Heart left ventricle (tissue), 16 donors: ENCODE measurements around the gene NFAT5. TPM values are rescaled to one million over a fixed set of nuclear protein-coding genes. Genes with fewer than 3 reads are reported as not detected.

Experiments
- ATAC-seq, 4 donors: fragments of 200-7000 bp; cut with Tn5 transposase; one replicate each; pipeline ENCODE4 v1.9.1; 2020 to 2022; ENCODE audit warnings: moderate library complexity in 4 of 4, mild to moderate bottlenecking in 3 of 4, moderate number of reproducible peaks in 1 of 4
- DNase-seq, 5 donors: peaks; one replicate each; pipeline ENCODE4 v3.0.0-alpha.2; 2020
- H3K27ac ChIP-seq, 12 donors: fragments of 200-600 bp; sonication (generic) in 4 of 12; one replicate each; pipeline versions ENCODE4 v1.5.0 to v1.8.0; 2016 to 2022; ENCODE audit warnings: mild to moderate bottlenecking in 2 of 12
- H3K27me3 ChIP-seq, 9 donors: fragments of 200-600 bp; sonication (generic) in 2 of 9; one replicate each; pipeline versions ENCODE4 v1.5.1 to v1.8.0; 2016 to 2022; ENCODE audit warnings: mild to moderate bottlenecking in 3 of 9
- H3K36me3 ChIP-seq, 9 donors: fragments of 200-600 bp; sonication (generic) in 2 of 9; one replicate each; pipeline versions ENCODE4 v1.5.0 to v1.8.0; 2018 to 2022; ENCODE audit warnings: mild to moderate bottlenecking in 2 of 9
- H3K4me1 ChIP-seq, 12 donors: fragments of 200-600 bp; sonication (generic) in 4 of 12; one replicate each; pipeline versions ENCODE4 v1.5.0 to v1.8.0; 2016 to 2022; ENCODE audit warnings: mild to moderate bottlenecking in 3 of 12
- H3K4me3 ChIP-seq, 12 donors: fragments of 200-600 bp; sonication (generic) in 4 of 12; one replicate each; pipeline versions ENCODE4 v1.5.0 to v1.8.0; 2017 to 2022; ENCODE audit warnings: mild to moderate bottlenecking in 9 of 12, moderate library complexity in 4 of 12
- H3K9me3 ChIP-seq, 12 donors: fragments of 200-600 bp; sonication (generic) in 4 of 12; one replicate each; pipeline versions ENCODE4 v1.5.0 to v1.8.0; 2016 to 2022; ENCODE audit warnings: mild to moderate bottlenecking in 1 of 12
- POLR2A ChIP-seq, 2 donors: fragments of 450-650 bp; IDR thresholded peaks; one replicate each; pipeline ENCODE4 v1.6.1; 2017; ENCODE audit warnings: antibody characterized with exemption in 2 of 2, mild to moderate bottlenecking in 2 of 2, moderate library complexity in 2 of 2
- WGBS, 4 donors: extraction: QIAGEN DNeasy Blood & Tissue Kit in 2 of 4; methylation state at CpG; one replicate each; pipeline versions ENCODE4 v1.1.5 to v1.1.7; 2013 to 2018; 5-methylcytosine and 5-hydroxymethylcytosine counted together
- intact Hi-C, 10 donors: fragments of 100-400 bp; cut with DNase I; formaldehyde crosslinking; loops; one replicate each; pipeline versions ENCODE4 v1.11.1 to v1.14.2; 2022
- polyA plus RNA-seq, 2 donors: library from polyadenylated mRNA; stranded (reverse); fragments of 200-250 nt; gene quantifications; one replicate each; pipeline ENCODE4 v1.2.3, GENCODE V29; 2013
- total RNA-seq, 9 donors: library from RNA; depleted of rRNA in 2 of 9; stranded (reverse); fragments of >200 nt in 2 of 9; fragmentation: NEBNext Ultra II Directional in 3 of 9; extraction: Animal tissue kit (Norgen Biotek cat#: 25700) in 3 of 9; gene quantifications; one replicate each; pipeline versions ENCODE4 v1.1.0 to v1.2.4, GENCODE V29; 2016 to 2023
- TF ChIP-seq, protein P1 (sequence below), 12 donors: fragments of 200-600 bp; sonication (generic) in 4 of 12; IDR thresholded peaks; one replicate each; pipeline versions ENCODE4 v1.5.0 to v1.8.0; 2018 to 2022; ENCODE audit warnings: antibody characterized with exemption in 12 of 12, mild to moderate bottlenecking in 5 of 12
- donor health status: ischemic (EF 13 %, LVEDD 7.1; RV severe dilation, severe dysfunction).
- donor health status: healthy with polysubstance abuse.
- donor health status: DM: no; HTN: yes; CAD: no.
- donor health status: DM: no; HTN: no; CAD: no.
- donor health status: ischemic (EF 25% LVEDD 6.9; RV normal size, moderate dysfunction).
- donor health status: ischemic (EF 25% LVEDD 5.7; RV mildly dilated, moderate dysfunction).
- donor health status: healthy.
- donor health status: DM: yes; HTN: yes; CAD: no.
- donor health status: ischemic (EF 35%, LVEDD 5.7; RV mildly dilated, moderate dysfunction).
- donor health status: nonischemic (EF 11% LVEDD 7.7; RV severe dilation, severe dysfunction).
- donor health status: DM: yes; HTN: yes; CAD: no.
- donor health status: PGD.
- donor health status: ischemic (EF 29% LVEDD 5.4; RV normal size, mild dysfunction).
- donor health status: nonischemic (EF 23%, LVEDD 6.1; RV moderate dilation, normal function).

Gene NFAT5
- total and polyA plus RNA-seq, 11 donors = 4.9 to 30.5 (median 20.6) TPM

DNA sequence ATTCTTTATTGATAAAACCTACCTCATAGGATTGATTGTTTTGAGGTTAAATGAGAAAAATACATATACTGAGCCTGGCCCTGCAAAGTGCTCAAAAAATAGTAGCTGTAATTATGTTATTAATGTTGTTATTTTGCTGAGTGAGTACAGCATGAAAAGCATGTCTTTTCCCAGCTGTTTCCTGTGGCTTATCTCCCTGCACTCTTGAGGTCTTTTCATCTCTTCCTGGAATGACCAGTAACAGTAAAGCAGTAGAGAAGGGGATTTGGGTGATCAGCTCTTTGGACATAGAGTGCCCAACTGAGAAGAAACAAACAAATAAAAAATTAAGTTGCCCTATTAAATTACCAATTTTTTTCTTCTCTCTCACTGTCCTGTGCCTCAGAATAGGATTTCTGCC is 53.7 kb downstream of the NFAT5 start:
- peaks cover 0 to 10% (median 0%) of the 10 kb centered on the region in 9 donors for H3K36me3 ChIP-seq
- no peak overlapping the region for H3K4me3 ChIP-seq
- intact Hi-C loops = loop anchor here in 2 of 10 donors (5.0 kb wide), 2 partner anchors 52 to 222 kb away; partner anchors contain the start of gene NFAT5 (in 1 of the 2)
- H3K4me1 ChIP-seq = peaks cover 0 to 58% (median 30%) of the 10 kb centered on the region in 12 donors
- H3K9me3 ChIP-seq = no peaks in the 10 kb centered on the region
- peak overlapping the region in 7 of 12 donors; percentile 17 to 72 (median 61) for H3K27ac ChIP-seq
- ATAC-seq (peak in 1 of 4 donors; percentile 29), DNase-seq (no peak)
- TF ChIP-seq POLR2A (IDR thresholded peaks at IDR 0.05) = no peak
- TF ChIP-seq, protein P1, sequence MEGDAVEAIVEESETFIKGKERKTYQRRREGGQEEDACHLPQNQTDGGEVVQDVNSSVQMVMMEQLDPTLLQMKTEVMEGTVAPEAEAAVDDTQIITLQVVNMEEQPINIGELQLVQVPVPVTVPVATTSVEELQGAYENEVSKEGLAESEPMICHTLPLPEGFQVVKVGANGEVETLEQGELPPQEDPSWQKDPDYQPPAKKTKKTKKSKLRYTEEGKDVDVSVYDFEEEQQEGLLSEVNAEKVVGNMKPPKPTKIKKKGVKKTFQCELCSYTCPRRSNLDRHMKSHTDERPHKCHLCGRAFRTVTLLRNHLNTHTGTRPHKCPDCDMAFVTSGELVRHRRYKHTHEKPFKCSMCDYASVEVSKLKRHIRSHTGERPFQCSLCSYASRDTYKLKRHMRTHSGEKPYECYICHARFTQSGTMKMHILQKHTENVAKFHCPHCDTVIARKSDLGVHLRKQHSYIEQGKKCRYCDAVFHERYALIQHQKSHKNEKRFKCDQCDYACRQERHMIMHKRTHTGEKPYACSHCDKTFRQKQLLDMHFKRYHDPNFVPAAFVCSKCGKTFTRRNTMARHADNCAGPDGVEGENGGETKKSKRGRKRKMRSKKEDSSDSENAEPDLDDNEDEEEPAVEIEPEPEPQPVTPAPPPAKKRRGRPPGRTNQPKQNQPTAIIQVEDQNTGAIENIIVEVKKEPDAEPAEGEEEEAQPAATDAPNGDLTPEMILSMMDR (IDR thresholded peaks at IDR 0.05) = no peak
- H3K27me3 ChIP-seq = no peaks in the 10 kb centered on the region

DNA sequence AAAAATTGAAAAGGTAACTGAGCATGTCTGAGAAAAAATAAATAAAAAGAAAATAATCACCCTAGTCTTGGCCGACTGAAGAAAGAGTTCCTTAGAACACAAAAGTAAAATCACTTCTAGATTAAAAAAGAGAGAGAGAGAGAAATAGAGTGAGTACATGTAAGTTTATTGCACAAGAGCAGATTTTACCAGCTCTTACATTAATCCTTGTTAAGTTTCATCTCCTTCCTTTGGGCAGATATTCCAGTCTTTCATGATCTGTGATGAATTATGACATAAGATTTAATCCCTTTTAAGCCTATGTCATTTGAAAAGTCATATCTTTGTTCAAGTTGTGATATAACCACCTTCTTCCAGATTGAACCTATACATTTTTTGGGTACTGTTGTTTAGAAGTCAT is 54.8 kb downstream of the NFAT5 start:
- Histone ChIP-seq H3K4me1 (peaks cover 0 to 53% (median 30%) of the 10 kb centered on the region in 12 donors), H3K27ac (peak overlapping the region in 1 of 12 donors; percentile 12), H3K4me3 (no peak overlapping the region), H3K36me3 (peaks cover 0 to 10% (median 0%) of the 10 kb centered on the region in 9 donors), H3K9me3 (no peaks in the 10 kb centered on the region), H3K27me3 (no peaks in the 10 kb centered on the region)
- intact Hi-C loops = loop anchor here in 1 of 10 donors (10.0 kb wide), 1 partner anchor 226 kb away; no protein-coding TSS in a partner anchor
- no peak for TF ChIP-seq POLR2A (IDR thresholded peaks at IDR 0.05)
- TF ChIP-seq, protein P1 (IDR thresholded peaks at IDR 0.05) = no peak
- 62 to 84% (median 66%) methylated on average over 1 of the region's 1 CpG for WGBS, 4 donors
- ATAC-seq (no peak), DNase-seq (no peak)

DNA sequence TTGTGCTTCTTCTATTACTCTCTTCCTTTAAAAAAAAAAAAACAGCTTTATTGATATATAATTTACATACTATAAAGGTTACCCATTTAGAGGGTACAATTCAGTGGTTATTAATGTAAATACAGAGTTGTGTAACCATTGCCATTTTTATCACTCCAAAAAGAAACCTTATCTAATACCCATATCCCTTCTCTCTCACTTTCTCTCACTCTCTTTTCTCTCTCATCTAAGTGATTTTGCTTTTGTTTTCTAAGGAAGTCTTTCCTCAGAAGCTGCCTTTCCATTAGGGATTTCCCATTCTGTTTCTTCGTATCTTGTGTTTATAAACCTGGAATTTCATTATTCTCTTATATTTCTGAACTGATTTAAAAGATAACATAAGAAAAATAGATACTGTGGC is 55.5 kb downstream of the NFAT5 start:
- TF ChIP-seq, protein P1 (IDR thresholded peaks at IDR 0.05) = no peak
- no peak for TF ChIP-seq POLR2A (IDR thresholded peaks at IDR 0.05)
- no peaks in the 10 kb centered on the region for H3K9me3 ChIP-seq
- no peak for DNase-seq
- intact Hi-C loops = loop anchor here in 1 of 10 donors (10.0 kb wide), 1 partner anchor 226 kb away; no protein-coding TSS in a partner anchor
- no peak for ATAC-seq
- peaks cover 0 to 13% (median 0%) of the 10 kb centered on the region in 9 donors for H3K36me3 ChIP-seq
- H3K4me1 ChIP-seq = peaks cover 0 to 47% (median 30%) of the 10 kb centered on the region in 12 donors
- 81 to 95% (median 93%) methylated on average over 1 of the region's 1 CpG for WGBS, 4 donors
- no peaks in the 10 kb centered on the region for H3K27me3 ChIP-seq
- no peak overlapping the region for H3K27ac ChIP-seq
- H3K4me3 ChIP-seq = no peak overlapping the region

DNA sequence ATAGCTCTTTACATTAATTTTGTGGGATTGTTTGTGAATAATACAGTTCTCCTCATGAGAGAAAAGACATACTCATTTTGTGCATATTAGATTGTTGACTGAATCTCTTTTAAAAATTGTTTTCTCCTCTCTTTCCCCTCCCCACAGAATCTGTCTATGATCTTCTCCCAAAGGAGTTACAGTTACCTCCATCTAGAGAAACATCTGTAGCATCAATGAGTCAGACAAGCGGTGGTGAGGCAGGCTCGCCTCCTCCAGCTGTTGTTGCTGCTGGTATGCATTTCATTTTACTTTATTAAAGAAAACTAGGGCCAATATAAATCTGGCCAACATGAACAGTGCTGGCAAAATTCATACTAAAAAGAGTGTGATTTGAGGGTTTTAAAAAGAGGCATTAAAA is 60.5 kb downstream of the NFAT5 start:
- TF ChIP-seq, protein P1 (IDR thresholded peaks at IDR 0.05) = no peak
- TF ChIP-seq POLR2A (IDR thresholded peaks at IDR 0.05) = no peak

More for the DNA sequence above, 60.5 kb downstream of the NFAT5 start:
- intact Hi-C loops = loop anchor here in 1 of 10 donors (10.0 kb wide), 1 partner anchor 231 kb away; no protein-coding TSS in a partner anchor
- peaks cover 0 to 43% (median 15%) of the 10 kb centered on the region in 9 donors for H3K36me3 ChIP-seq
- DNase-seq = no peak
- H3K4me1 ChIP-seq = peaks cover 0 to 8% (median 0%) of the 10 kb centered on the region in 12 donors
- no peaks in the 10 kb centered on the region for H3K27me3 ChIP-seq
- 72 to 83% (median 77%) methylated on average over 2 of the region's 2 CpGs for WGBS, 4 donors
- H3K4me3 ChIP-seq = no peak overlapping the region
- ATAC-seq = peak in 1 of 4 donors; percentile 45
- no peak overlapping the region for H3K27ac ChIP-seq
- no peaks in the 10 kb centered on the region for H3K9me3 ChIP-seq
